Mammary epithelial cell (primary cell): ENCODE measurements around the gene MAP3K15.
"Not testable (repeated sequence)": the region's sequence is repeated elsewhere in the genome, so short reads cannot be mapped to it uniquely, and the experiment has no call there.

Source experiments
- EZH2 ChIP-seq: IDR thresholded peaks from 2 replicates; pipeline ENCODE4 v1.6.1; 2012; ENCODE audit warnings: low read length, inconsistent platforms, borderline replicate concordance
- TF ChIP-seq, protein P1 (sequence below), 2 donors: IDR thresholded peaks in 1 of 2; conservative IDR thresholded peaks in 1 of 2; 2 replicates each; pipeline ENCODE4 v1.5.1; 2011 to 2012; ENCODE audit warnings: inconsistent platforms in 2 of 2, low read length in 2 of 2, mild to moderate bottlenecking in 2 of 2, control low read depth in 1 of 2, low read depth in 1 of 2; ENCODE audit not compliant: insufficient read depth in 1 of 2; ENCODE audit errors: extremely low read depth in 1 of 2

DNA sequence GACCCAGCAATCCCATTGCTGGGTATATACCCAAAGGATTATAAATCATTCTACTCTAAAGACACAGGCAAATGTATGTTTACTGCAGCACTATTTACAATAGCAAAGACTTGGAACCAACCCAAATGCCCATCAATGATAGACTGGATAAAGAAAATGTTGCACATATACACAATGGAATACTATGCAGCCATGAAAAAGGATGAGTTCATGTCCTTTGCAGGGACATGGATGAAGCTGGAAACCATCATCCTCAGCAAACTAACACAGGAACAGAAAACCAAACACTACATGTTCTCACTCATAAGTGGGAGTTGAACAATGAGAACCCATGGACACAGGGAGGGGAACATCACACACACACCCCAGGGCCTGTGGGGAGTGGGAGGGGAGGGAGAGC, 3.5 kb downstream of the MAP3K15 start:
- not testable (repeated sequence) for TF ChIP-seq EZH2
- TF ChIP-seq, protein P1, sequence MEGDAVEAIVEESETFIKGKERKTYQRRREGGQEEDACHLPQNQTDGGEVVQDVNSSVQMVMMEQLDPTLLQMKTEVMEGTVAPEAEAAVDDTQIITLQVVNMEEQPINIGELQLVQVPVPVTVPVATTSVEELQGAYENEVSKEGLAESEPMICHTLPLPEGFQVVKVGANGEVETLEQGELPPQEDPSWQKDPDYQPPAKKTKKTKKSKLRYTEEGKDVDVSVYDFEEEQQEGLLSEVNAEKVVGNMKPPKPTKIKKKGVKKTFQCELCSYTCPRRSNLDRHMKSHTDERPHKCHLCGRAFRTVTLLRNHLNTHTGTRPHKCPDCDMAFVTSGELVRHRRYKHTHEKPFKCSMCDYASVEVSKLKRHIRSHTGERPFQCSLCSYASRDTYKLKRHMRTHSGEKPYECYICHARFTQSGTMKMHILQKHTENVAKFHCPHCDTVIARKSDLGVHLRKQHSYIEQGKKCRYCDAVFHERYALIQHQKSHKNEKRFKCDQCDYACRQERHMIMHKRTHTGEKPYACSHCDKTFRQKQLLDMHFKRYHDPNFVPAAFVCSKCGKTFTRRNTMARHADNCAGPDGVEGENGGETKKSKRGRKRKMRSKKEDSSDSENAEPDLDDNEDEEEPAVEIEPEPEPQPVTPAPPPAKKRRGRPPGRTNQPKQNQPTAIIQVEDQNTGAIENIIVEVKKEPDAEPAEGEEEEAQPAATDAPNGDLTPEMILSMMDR (conservative IDR thresholded peaks at IDR 0.05 in 1 of 2, IDR thresholded peaks at IDR 0.05 in 1 of 2; ENCODE audit: extremely low read depth in 1 of 2, insufficient read depth in 1 of 2, low read depth in 1 of 2, low read length in 2 of 2): not testable (repeated sequence)
